Lung (tissue), 12 donors: ENCODE data around the gene ZNF385A. TPM values are rescaled to one million over a fixed set of nuclear protein-coding genes. Genes with fewer than 3 reads are reported as not detected.

Source experiments
- ATAC-seq: fragments of 200-7000 bp; cut with Tn5 transposase; one replicate; pipeline ENCODE4 v1.9.1; 2020; ENCODE audit warnings: moderate number of reproducible peaks; ENCODE audit not compliant: insufficient read depth, low FRiP score
- DNase-seq, 3 donors: peaks; one replicate each; pipeline ENCODE4 v3.0.0-alpha.2; 2013 to 2017
- H3K27ac ChIP-seq, 2 donors: one replicate each; pipeline ENCODE4 v1.5.1; 2013; ENCODE audit warnings: mild to moderate bottlenecking in 2 of 2, moderate library complexity in 2 of 2, control low read depth in 1 of 2, inconsistent platforms in 1 of 2, low read depth in 1 of 2, low read length in 1 of 2
- H3K27me3 ChIP-seq, 3 donors: one replicate each; pipeline ENCODE4 v1.5.1; 2013; ENCODE audit warnings: low read length in 2 of 3; ENCODE audit not compliant: control insufficient read depth in 3 of 3, insufficient read depth in 3 of 3
- H3K36me3 ChIP-seq, 4 donors: one replicate each; pipeline ENCODE4 v1.5.1; 2013; ENCODE audit warnings: low read length in 4 of 4, mild to moderate bottlenecking in 1 of 4, moderate library complexity in 1 of 4; ENCODE audit not compliant: control insufficient read depth in 4 of 4, insufficient read depth in 4 of 4
- H3K4me1 ChIP-seq, 5 donors: one replicate each; pipeline ENCODE4 v1.5.1; 2013; ENCODE audit warnings: low read length in 5 of 5, mild to moderate bottlenecking in 2 of 5, moderate library complexity in 1 of 5; ENCODE audit not compliant: control insufficient read depth in 5 of 5, insufficient read depth in 5 of 5
- H3K4me3 ChIP-seq: one replicate; pipeline ENCODE4 v1.5.1; 2013; ENCODE audit warnings: mild to moderate bottlenecking, control low read depth, moderate library complexity
- H3K9ac ChIP-seq, 2 donors: one replicate each; pipeline ENCODE4 v1.5.1; 2013; ENCODE audit warnings: low read length in 2 of 2, control low read depth in 1 of 2; ENCODE audit not compliant: insufficient read depth in 1 of 2
- H3K9me3 ChIP-seq, 4 donors: one replicate each; pipeline ENCODE4 v1.5.1; 2013; ENCODE audit warnings: low read length in 3 of 4, mild to moderate bottlenecking in 1 of 4, moderate library complexity in 1 of 4; ENCODE audit not compliant: control insufficient read depth in 4 of 4, insufficient read depth in 3 of 4
- CTCF ChIP-seq: IDR thresholded peaks from 2 replicates; pipeline ENCODE4 v1.5.1; 2012; ENCODE audit warnings: mild to moderate bottlenecking; ENCODE audit errors: control extremely low read depth, extremely low read depth
- WGBS, 2 donors: extraction: QIAGEN DNeasy Blood & Tissue Kit; methylation state at CpG; one replicate each; pipeline ENCODE4 v1.1.7; 2013; 5-methylcytosine and 5-hydroxymethylcytosine counted together
- polyA plus RNA-seq, 2 donors: library from polyadenylated mRNA; stranded (reverse); fragments of 200-250 nt; gene quantifications; one replicate each; pipeline ENCODE4 v1.2.1, GENCODE V29; 2013
- total RNA-seq, 2 donors: library from RNA; depleted of rRNA in 1 of 2; stranded (reverse); fragments of >200 nt in 1 of 2; gene quantifications; one replicate each; pipeline ENCODE4 v1.2.1, GENCODE V29; 2014 to 2021
- donor health status: control.
- donor health status: control.
- donor health status: Bipolar disorder and iron deficiency.
- donor health status: healthy.
- donor health status: DM: yes; HTN: yes; CAD: no.

ZNF385A gene
- total and polyA plus RNA-seq, 4 donors: 7.6 to 26.1 (median 16.6) TPM

GRCh38 chr12:54401119-54401518 is 16.6 kb upstream of the ZNF385A start:
- Histone ChIP-seq H3K36me3 (peaks cover 36 to 67% (median 55%) of the 10 kb centered on the region in 4 donors), H3K27me3 (no peaks in the 10 kb centered on the region), H3K9me3 (no peaks in the 10 kb centered on the region), H3K4me3 (no peak overlapping the region), H3K4me1 (no peaks in the 10 kb centered on the region), H3K27ac (no peak overlapping the region), H3K9ac (no peak overlapping the region)
- no peak for ATAC-seq
- 91 to 93% methylated on average over 2 of the region's 2 CpGs for WGBS, 2 donors
- no peak for DNase-seq
- TF ChIP-seq CTCF: no peak

- Histone ChIP-seq H3K9me3 (no peaks in the 10 kb centered on the region), H3K27me3 (no peaks in the 10 kb centered on the region), H3K27ac (no peak overlapping the region), H3K9ac (no peak overlapping the region), H3K4me1 (no peaks in the 10 kb centered on the region), H3K36me3 (peaks cover 34 to 72% (median 49%) of the 10 kb centered on the region in 4 donors), H3K4me3 (no peak overlapping the region)
- TF ChIP-seq CTCF: peak; percentile 99
- peak; percentile 87 to 91 (median 90) for DNase-seq
- peak; percentile 76 for ATAC-seq
- 76 to 79% methylated on average over 8 of the region's 8 CpGs for WGBS, 2 donors
Measured at GRCh38 chr12:54398995-54399793, 14.7 kb upstream of the ZNF385A start.

DNA sequence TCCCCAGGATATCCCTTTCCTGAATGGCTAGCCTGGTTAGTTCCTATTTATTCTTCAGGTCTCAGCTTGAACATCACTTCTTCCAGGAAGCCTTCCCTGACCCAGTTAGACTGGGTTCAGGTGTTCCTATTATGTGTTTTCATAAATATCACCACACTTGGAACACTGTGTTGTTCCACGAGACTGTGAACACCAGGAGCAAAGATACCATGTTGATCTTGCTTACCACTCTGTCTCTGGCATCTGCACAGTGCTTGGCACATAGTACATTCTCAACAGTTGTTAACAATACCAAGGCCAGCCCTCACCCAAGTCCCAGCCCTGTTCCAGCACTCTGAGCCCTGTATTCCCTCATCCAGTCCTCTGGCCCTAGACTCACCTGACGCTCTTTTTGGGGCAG is 13.7 kb upstream of the ZNF385A start:
- no peaks in the 10 kb centered on the region for H3K27me3 ChIP-seq
- H3K4me1 ChIP-seq: no peaks in the 10 kb centered on the region
- H3K27ac ChIP-seq: no peak overlapping the region
- H3K9ac ChIP-seq: no peak overlapping the region
- no peak for TF ChIP-seq CTCF
- 93 to 98% methylated on average over 2 of the region's 2 CpGs for WGBS, 2 donors
- DNase-seq (no peak), ATAC-seq (no peak)
- no peaks in the 10 kb centered on the region for H3K9me3 ChIP-seq
- H3K36me3 ChIP-seq: peaks cover 34 to 66% (median 43%) of the 10 kb centered on the region in 4 donors
- no peak overlapping the region for H3K4me3 ChIP-seq
